Measurements from ENCODE around the gene TEX47. TPM values are rescaled to one million over a fixed set of nuclear protein-coding genes. Genes with fewer than 3 reads are reported as not detected.

TEX47 gene
- total RNA-seq, result not detected

DNA sequence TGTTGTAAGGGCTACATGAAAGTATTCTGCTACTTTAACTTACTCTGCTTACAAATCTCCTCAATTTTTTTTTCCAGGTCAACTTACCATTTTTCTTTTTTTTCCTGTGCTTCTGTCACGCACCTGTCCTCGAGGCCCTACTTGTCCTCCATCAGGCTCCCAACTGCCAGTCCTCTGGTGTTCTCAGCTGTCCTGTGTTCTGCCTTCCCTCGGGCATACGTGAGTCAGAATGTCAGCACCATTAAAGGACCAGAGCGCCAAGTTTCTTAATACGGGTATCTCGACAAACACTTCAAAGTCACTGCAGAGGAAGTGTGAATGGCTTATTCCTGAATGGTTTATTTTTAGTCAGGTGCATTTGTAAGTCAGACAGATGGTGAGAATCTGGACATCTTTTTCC, at the start of gene TEX47:
Gene TEX47 (minus strand): TSS at position 185 of the 400 bp plus-strand sequence. CDS start 795 bp downstream, outside the sequence.
- no peaks in the 10 kb centered on the region for H3K4me1 Mint-ChIP-seq (ENCODE audit: low read depth)
- intact Hi-C loops (cut with micrococcal nuclease), result no loop called here
- no peaks in the 10 kb centered on the region for H3K36me3 Mint-ChIP-seq
- no peaks in the 10 kb centered on the region for H3K27me3 Mint-ChIP-seq
- CTCF ChIA-PET, result no interaction called here
- no peak for DNase-seq
- no peaks in the 10 kb centered on the region for H3K9me3 Mint-ChIP-seq
- POLR2A ChIA-PET, result no interaction called here
- H3K4me3 Mint-ChIP-seq, result no peak within 1 kb of the TSS
- no peak within 1 kb of the TSS for H3K27ac Mint-ChIP-seq

DNA sequence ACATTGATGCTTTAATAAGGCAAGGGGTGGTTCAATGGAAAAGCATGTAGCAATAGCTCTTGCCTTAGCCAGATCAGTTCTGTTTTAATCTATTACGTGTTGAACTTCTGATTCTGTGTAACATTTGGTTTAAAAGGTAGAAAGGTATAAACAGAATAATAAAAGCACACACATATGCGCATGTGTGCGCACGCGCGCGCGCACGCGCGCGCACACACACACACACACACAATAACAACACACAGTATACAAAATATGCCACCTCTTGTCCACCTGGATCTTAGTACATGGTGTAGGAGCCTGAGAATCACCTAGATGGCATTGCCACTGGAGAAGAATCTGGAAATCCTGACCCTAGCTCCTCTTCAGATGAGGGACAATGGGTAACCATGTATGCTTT, 49.6 kb upstream of the TEX47 start:
- Mint-ChIP-seq H3K4me3 (no peak overlapping the region), H3K4me1 (ENCODE audit: low read depth) (no peaks in the 10 kb centered on the region), H3K36me3 (no peaks in the 10 kb centered on the region), H3K27ac (no peak overlapping the region), H3K27me3 (no peaks in the 10 kb centered on the region), H3K9me3 (no peaks in the 10 kb centered on the region)
- ChIA-PET CTCF (no interaction called here), POLR2A (no interaction called here)
- DNase-seq, result no peak
- intact Hi-C loops (cut with micrococcal nuclease), result no loop called here

DNA sequence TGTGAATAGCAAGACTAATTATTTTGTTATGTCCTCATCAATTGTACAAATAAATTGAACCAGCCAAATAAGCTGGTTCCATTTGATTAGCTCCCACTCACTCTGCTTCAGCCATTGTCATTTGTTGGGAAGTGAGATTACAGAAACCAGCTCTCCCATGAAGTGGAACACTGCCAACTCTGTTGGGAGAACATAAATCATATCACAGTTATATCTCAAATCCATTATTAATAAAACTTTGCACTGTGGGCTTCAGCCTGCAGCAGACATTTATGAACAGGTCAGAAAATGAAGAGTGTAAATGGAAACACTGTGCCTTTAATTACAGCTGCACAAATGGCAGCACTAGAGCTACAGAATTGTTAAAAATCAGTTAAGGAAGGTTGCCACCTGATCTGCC, 46.7 kb upstream of the TEX47 start:
- Mint-ChIP-seq H3K27me3 (no peaks in the 10 kb centered on the region), H3K9me3 (no peaks in the 10 kb centered on the region), H3K36me3 (no peaks in the 10 kb centered on the region), H3K27ac (no peak overlapping the region), H3K4me3 (no peak overlapping the region), H3K4me1 (ENCODE audit: low read depth) (no peaks in the 10 kb centered on the region)
- intact Hi-C loops (cut with micrococcal nuclease), result no loop called here
- no peak for DNase-seq
- ChIA-PET POLR2A (no interaction called here), CTCF (no interaction called here)

DNA sequence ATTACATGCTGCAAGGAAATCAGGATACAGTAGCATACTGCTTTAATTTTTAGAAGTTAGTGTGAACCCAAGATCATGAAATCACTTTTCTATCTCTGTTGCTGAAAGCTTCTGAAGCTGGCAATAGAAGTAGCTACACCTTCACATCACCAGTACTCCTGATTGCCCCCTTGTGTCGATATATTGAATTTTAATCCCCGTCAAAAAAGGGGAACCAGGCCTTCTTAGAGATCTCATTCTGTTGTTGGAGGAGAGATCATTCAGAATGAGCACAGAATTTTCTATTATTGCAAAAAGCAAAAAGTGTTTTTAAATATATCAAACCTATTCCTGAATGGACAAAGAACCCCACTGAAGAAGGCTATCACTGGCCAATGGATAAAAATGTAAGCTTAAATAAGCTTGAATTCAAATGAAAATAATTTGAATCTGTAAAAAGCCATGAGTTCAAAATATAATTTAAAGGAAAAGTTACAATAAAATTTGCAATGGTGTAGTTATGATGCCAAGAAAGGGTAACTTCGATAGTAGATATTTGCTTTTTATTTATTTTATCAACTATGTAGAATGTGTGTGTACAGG, 39.7 kb upstream of the TEX47 start:
- Mint-ChIP-seq H3K4me3 (no peak overlapping the region), H3K27ac (no peak overlapping the region), H3K4me1 (ENCODE audit: low read depth) (no peaks in the 10 kb centered on the region), H3K9me3 (no peaks in the 10 kb centered on the region), H3K36me3 (no peaks in the 10 kb centered on the region), H3K27me3 (no peaks in the 10 kb centered on the region)
- intact Hi-C loops (cut with micrococcal nuclease), result loop anchor here (2.0 kb wide), 1 partner anchor 288 kb away; no protein-coding TSS in a partner anchor
- POLR2A ChIA-PET, result no interaction called here
- CTCF ChIA-PET, result interaction anchor here (0.7 to 1.2 kb wide), 3 partner anchors 15 to 788 kb away, joined by 3 to 4 read pairs (median 3); no protein-coding TSS in a partner anchor
- no peak for DNase-seq

DNA sequence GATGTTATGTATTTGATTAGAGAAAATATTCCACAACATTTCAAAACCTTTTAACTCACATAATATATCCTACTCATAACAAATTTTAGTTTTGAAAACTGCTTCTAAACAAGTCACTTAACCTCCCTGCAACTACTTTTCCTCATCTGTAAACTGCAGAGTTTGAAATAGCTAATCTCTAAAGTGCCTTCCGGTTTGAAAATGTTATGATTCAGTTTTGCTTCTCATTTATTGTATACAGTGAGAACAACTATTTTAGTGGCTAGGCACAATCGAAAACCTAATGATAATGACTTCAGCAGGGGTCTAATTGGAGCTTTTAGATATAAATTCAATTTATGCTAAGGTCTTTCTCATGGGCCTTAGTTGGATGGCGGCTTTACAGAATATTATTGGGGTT, 30.7 kb upstream of the TEX47 start:
- H3K27me3 Mint-ChIP-seq, result no peaks in the 10 kb centered on the region
- no peaks in the 10 kb centered on the region for H3K4me1 Mint-ChIP-seq (ENCODE audit: low read depth)
- H3K27ac Mint-ChIP-seq, result no peak overlapping the region
- H3K9me3 Mint-ChIP-seq, result peaks cover 7% of the 10 kb centered on the region
- intact Hi-C loops (cut with micrococcal nuclease), result no loop called here
- POLR2A ChIA-PET, result no interaction called here
- CTCF ChIA-PET, result no interaction called here
- H3K4me3 Mint-ChIP-seq, result no peak overlapping the region
- H3K36me3 Mint-ChIP-seq, result no peaks in the 10 kb centered on the region
- no peak for DNase-seq

DNA sequence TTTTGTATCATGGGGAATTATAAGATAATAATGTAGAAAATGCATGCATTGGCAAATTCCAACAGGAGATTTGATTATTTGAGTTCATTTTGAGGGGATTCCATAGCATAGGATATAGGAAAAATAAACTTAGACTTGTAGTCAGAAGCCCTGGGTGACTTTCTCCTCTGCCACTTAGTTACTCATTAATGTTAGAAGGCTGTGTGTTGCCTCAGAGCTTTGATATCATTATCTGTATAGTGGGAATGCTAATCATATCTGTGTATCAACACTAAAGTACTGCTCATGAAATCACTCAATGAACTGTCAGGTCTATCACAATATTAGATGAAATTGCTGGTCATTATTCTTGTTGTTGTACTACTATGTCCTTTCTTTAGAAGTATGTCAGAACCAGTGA, 23.0 kb upstream of the TEX47 start:
- no peak for DNase-seq
- H3K36me3 Mint-ChIP-seq, result no peaks in the 10 kb centered on the region
- no peak overlapping the region for H3K27ac Mint-ChIP-seq
- H3K9me3 Mint-ChIP-seq, result peaks cover 1% of the 10 kb centered on the region
- intact Hi-C loops (cut with micrococcal nuclease), result no loop called here
- no peaks in the 10 kb centered on the region for H3K4me1 Mint-ChIP-seq (ENCODE audit: low read depth)
- POLR2A ChIA-PET, result no interaction called here
- no peak overlapping the region for H3K4me3 Mint-ChIP-seq
- H3K27me3 Mint-ChIP-seq, result no peaks in the 10 kb centered on the region
- CTCF ChIA-PET, result no interaction called here

DNA sequence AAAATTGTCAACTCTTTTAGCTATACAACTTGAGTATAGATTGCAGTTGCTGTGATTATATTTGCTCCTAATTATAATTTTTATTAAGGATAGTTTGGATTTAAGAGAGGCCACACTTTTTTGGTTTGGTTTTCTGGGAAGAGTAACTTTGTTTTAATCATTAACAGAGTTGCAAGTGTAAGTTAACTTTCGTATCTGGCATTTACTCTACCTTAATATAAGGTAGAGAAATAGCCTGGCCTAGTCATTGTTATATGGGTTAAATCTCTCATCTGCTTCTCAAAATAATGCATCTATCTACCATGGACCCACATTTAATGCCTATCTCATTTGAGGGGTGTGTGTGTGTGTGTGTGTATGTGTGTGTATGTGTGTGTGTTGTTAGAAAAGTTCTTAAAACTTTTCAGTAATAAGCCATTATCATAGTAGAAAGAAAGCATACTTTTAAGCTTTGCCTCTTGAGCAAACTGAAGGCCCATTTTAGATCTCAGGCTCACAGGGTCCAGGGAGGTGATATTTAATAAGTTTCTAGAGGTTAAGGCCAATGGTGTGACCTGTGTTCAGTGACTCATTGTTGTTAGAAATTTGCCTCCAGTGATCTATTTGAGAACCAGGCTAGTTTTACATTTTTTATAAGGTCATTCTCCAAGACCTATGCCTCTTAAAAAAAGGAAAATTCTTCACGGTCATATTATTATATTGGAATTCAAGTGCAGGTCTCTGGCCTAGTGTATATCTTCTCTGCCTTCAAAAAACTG, 10.9 kb upstream of the TEX47 start:
- no peaks in the 10 kb centered on the region for H3K9me3 Mint-ChIP-seq
- POLR2A ChIA-PET, result no interaction called here
- H3K4me3 Mint-ChIP-seq, result no peak overlapping the region
- CTCF ChIA-PET, result no interaction called here
- H3K4me1 Mint-ChIP-seq (ENCODE audit: low read depth), result no peaks in the 10 kb centered on the region
- H3K27ac Mint-ChIP-seq, result no peak overlapping the region
- no peaks in the 10 kb centered on the region for H3K36me3 Mint-ChIP-seq
- intact Hi-C loops (cut with micrococcal nuclease), result no loop called here
- no peaks in the 10 kb centered on the region for H3K27me3 Mint-ChIP-seq
- DNase-seq, result no peak

DNA sequence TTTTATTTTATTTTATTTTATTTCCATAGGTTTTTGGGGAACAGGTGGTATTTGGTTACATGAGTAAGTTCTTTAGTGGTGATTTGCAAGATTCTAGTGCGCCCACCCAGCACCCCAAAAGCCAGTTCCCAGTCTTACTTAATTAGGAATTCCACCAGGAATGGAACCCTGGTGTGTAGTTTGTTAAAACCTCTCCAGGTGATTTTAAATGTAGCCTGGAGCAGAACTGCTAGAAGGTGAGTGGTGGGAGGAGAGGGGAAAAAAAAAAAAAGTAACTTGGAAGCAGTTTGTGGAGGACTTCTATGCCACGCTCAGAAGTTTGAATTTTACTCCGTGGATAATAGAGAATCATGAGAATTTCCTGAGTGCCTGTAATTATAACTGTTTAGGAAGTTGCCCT, 5.5 kb upstream of the TEX47 start:
- intact Hi-C loops (cut with micrococcal nuclease), result no loop called here
- no peaks in the 10 kb centered on the region for H3K4me1 Mint-ChIP-seq (ENCODE audit: low read depth)
- H3K4me3 Mint-ChIP-seq, result no peak overlapping the region
- POLR2A ChIA-PET, result no interaction called here
- no peaks in the 10 kb centered on the region for H3K27me3 Mint-ChIP-seq
- no peak overlapping the region for H3K27ac Mint-ChIP-seq
- H3K9me3 Mint-ChIP-seq, result no peaks in the 10 kb centered on the region
- CTCF ChIA-PET, result interaction anchor here (0.6 kb wide), 1 partner anchor 183 kb away, joined by 3 read pairs; no protein-coding TSS in a partner anchor
- H3K36me3 Mint-ChIP-seq, result no peaks in the 10 kb centered on the region
- DNase-seq, result no peak

DNA sequence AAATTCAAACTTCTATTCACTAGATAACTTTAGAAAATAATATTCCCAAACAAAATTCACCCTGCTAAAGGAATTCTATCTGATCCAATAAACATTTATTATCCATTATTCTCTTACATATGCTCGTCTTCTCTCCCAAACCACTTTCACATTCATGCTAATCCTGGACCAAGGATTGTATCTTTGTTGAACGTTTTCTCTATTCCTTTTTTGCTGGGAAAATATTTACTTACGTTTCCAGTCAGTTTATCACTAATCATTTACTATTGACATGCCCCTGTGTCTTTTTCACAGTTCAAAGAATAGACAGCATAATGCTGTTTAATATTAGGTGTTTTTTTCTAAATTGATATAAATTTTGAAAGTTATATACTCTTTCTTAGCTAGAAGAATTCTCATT, 3.2 kb downstream of the TEX47 start:
- Mint-ChIP-seq H3K27me3 (no peaks in the 10 kb centered on the region), H3K27ac (no peak overlapping the region), H3K36me3 (no peaks in the 10 kb centered on the region), H3K4me3 (no peak overlapping the region), H3K4me1 (ENCODE audit: low read depth) (no peaks in the 10 kb centered on the region), H3K9me3 (no peaks in the 10 kb centered on the region)
- ChIA-PET POLR2A (no interaction called here), CTCF (interaction anchor here (0.5 kb wide), 1 partner anchor 1372 kb away, joined by 3 read pairs; no protein-coding TSS in a partner anchor)
- intact Hi-C loops (cut with micrococcal nuclease), result no loop called here
- DNase-seq, result no peak

DNA sequence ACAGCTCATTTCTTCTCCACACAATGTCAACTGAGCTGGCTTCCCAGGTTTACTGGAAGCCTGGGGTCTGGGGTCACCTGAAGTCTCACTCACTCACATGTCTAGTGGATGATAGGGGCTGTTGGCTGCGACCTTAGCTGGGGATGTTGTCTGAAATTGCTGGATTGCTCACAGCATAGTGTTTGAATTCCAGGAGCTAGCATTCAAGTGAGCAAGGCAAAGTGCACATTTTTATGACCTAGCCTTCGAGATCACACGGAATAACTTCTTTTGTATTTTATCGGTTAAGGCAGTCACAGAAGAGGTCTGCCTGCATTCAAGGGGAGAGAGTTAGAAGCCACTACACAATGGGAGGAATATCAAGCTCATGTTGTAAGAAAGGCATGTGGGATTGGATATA, 3.6 kb downstream of the TEX47 start:
- no peaks in the 10 kb centered on the region for H3K9me3 Mint-ChIP-seq
- POLR2A ChIA-PET, result no interaction called here

DNA sequence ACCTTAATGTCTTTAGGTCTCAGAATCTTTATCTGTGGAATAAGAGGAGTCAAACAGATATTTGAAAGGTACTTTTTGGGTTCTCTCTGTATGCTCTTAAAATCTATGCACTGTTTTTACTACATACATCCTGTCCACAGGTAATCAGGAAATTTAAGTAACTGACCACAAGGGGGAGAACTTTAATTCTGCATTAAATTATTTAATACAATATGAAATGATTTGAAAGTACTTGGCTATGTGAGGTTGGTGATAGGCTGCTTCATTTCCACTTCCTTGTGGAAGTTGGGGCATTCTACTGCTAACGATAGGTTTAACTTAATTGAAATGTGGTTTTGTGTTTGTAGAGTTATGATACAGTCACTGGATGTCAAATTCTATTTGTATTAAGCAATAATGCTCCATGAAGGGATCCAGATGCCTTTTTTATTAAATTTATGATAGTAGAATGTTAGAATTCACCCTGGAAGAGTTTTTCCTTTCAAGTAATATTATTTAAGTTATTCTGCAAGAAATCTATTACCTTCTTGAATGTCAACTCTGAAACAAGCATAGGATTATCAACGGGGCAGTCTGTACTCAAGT, 6.0 kb downstream of the TEX47 start:
- intact Hi-C loops (cut with micrococcal nuclease), result loop anchor here (1.0 kb wide), 1 partner anchor 834 kb away; no protein-coding TSS in a partner anchor
- POLR2A ChIA-PET, result no interaction called here
- no peaks in the 10 kb centered on the region for H3K36me3 Mint-ChIP-seq
- H3K4me1 Mint-ChIP-seq (ENCODE audit: low read depth), result no peaks in the 10 kb centered on the region
- CTCF ChIA-PET, result interaction anchor here (1.1 kb wide), 1 partner anchor 833 kb away, joined by 3 read pairs; no protein-coding TSS in a partner anchor
- H3K27me3 Mint-ChIP-seq, result no peaks in the 10 kb centered on the region
- no peaks in the 10 kb centered on the region for H3K9me3 Mint-ChIP-seq
- no peak for DNase-seq
- H3K4me3 Mint-ChIP-seq, result no peak overlapping the region
- no peak overlapping the region for H3K27ac Mint-ChIP-seq

More for the DNA sequence above, 3.6 kb downstream of the TEX47 start:
- intact Hi-C loops (cut with micrococcal nuclease), result no loop called here
- Mint-ChIP-seq H3K27ac (no peak overlapping the region), H3K4me3 (no peak overlapping the region), H3K27me3 (no peaks in the 10 kb centered on the region), H3K36me3 (no peaks in the 10 kb centered on the region), H3K4me1 (ENCODE audit: low read depth) (no peaks in the 10 kb centered on the region)
- CTCF ChIA-PET, result interaction anchor here (0.5 kb wide), 1 partner anchor 1372 kb away, joined by 3 read pairs; no protein-coding TSS in a partner anchor
- no peak for DNase-seq

DNA sequence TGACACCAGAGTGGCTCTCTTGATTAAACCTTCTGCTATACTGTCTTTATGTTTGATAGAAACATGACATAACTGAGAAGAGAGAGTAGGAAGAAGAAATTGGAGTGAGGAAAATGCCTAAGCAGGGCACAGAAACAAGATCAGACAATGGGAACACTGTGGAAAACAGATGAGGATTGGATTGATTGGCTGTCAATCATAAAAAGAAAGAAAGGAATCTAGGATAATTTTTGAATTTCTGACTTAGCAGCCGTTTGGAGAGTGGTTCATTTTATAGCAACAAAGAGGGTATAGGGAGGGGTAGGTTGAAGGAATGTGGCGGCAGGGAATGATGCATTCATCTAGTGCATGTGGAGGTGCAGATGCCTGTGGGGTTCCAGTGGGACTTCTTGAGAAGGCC, 7.8 kb downstream of the TEX47 start:
- H3K27ac Mint-ChIP-seq, result no peak overlapping the region
- no peaks in the 10 kb centered on the region for H3K4me1 Mint-ChIP-seq (ENCODE audit: low read depth)
- POLR2A ChIA-PET, result no interaction called here
- no peaks in the 10 kb centered on the region for H3K27me3 Mint-ChIP-seq
- H3K9me3 Mint-ChIP-seq, result no peaks in the 10 kb centered on the region
- CTCF ChIA-PET, result interaction anchor here (0.8 kb wide), 1 partner anchor 891 kb away, joined by 3 read pairs; no protein-coding TSS in a partner anchor
- intact Hi-C loops (cut with micrococcal nuclease), result no loop called here
- no peaks in the 10 kb centered on the region for H3K36me3 Mint-ChIP-seq
- DNase-seq, result no peak
- no peak overlapping the region for H3K4me3 Mint-ChIP-seq
